Trophoblast cell (in vitro differentiated cells and primary cell): ENCODE results near the gene PCNT.

ENCODE experiments used
- DNase-seq, 2 donors: peaks; one replicate each; pipeline ENCODE4 v3.0.0-alpha.2; 2016
- H2AFZ ChIP-seq: 2 replicates; pipeline ENCODE4 v1.6.1; 2013; ENCODE audit warnings: low read length, moderate library complexity, mild to moderate bottlenecking; ENCODE audit not compliant: insufficient read depth, poor library complexity
- H2AK5ac ChIP-seq: 2 replicates; pipeline ENCODE4 v1.6.1; 2013; ENCODE audit warnings: mild to moderate bottlenecking, low read length
- H2BK120ac ChIP-seq: 2 replicates; pipeline ENCODE4 v1.6.1; 2013; ENCODE audit warnings: low read length, mild to moderate bottlenecking, moderate library complexity; ENCODE audit not compliant: insufficient read depth, poor library complexity
- H2BK12ac ChIP-seq: 2 replicates; pipeline ENCODE4 v1.6.1; 2013; ENCODE audit warnings: mild to moderate bottlenecking, low read length, moderate library complexity
- H2BK5ac ChIP-seq: 2 replicates; pipeline ENCODE4 v1.6.1; 2013; ENCODE audit warnings: low read length, low read depth, moderate library complexity, mild to moderate bottlenecking; ENCODE audit not compliant: poor library complexity
- H3K14ac ChIP-seq: 2 replicates; pipeline ENCODE4 v1.6.1; 2013; ENCODE audit warnings: mild to moderate bottlenecking, low read length
- H3K18ac ChIP-seq: 2 replicates; pipeline ENCODE4 v1.6.1; 2013; ENCODE audit warnings: mild to moderate bottlenecking, low read length
- H3K23ac ChIP-seq: 2 replicates; pipeline ENCODE4 v1.6.1; 2013; ENCODE audit warnings: low read length
- H3K27ac ChIP-seq: 2 replicates; pipeline ENCODE4 v1.5.1; 2013; ENCODE audit warnings: low read depth, mild to moderate bottlenecking, inconsistent platforms, low read length, moderate library complexity
- H3K27me3 ChIP-seq: 2 replicates; pipeline ENCODE4 v1.6.1; 2013; ENCODE audit warnings: inconsistent platforms, mild to moderate bottlenecking, low read length, moderate library complexity; ENCODE audit not compliant: insufficient read depth
- H3K36me3 ChIP-seq, 2 experiments: 1 replicate in 1 of 2; 2 replicates in 1 of 2; pipeline ENCODE4 v1.6.1; 2013; ENCODE audit warnings: low read length in 2 of 2, mild to moderate bottlenecking in 2 of 2, moderate library complexity in 1 of 2; ENCODE audit not compliant: insufficient read depth in 2 of 2, control insufficient read depth in 1 of 2
- H3K4ac ChIP-seq: 2 replicates; pipeline ENCODE4 v1.6.1; 2013; ENCODE audit warnings: low read depth, mild to moderate bottlenecking, low read length, moderate library complexity
- H3K4me1 ChIP-seq, 2 experiments: 1 replicate in 1 of 2; 2 replicates in 1 of 2; pipeline ENCODE4 v1.6.1; 2013; ENCODE audit warnings: low read length in 2 of 2, mild to moderate bottlenecking in 2 of 2, moderate library complexity in 1 of 2; ENCODE audit not compliant: insufficient read depth in 2 of 2, control insufficient read depth in 1 of 2
- H3K4me2 ChIP-seq: 2 replicates; pipeline ENCODE4 v1.6.1; 2013; ENCODE audit warnings: inconsistent platforms, mild to moderate bottlenecking, low read length, moderate library complexity
- H3K4me3 ChIP-seq: 2 replicates; pipeline ENCODE4 v1.5.1; 2013; ENCODE audit warnings: mild to moderate bottlenecking, low read depth, low read length, inconsistent platforms
- H3K79me1 ChIP-seq: one replicate; pipeline ENCODE4 v1.6.1; 2013; ENCODE audit warnings: low read length
- H3K79me2 ChIP-seq: 2 replicates; pipeline ENCODE4 v1.6.1; 2013; ENCODE audit warnings: low read length, mild to moderate bottlenecking; ENCODE audit not compliant: control insufficient read depth, insufficient read depth, poor library complexity
- H3K9ac ChIP-seq: 2 replicates; pipeline ENCODE4 v1.6.1; 2013; ENCODE audit warnings: mild to moderate bottlenecking, low read length
- H3K9me3 ChIP-seq: 2 replicates; pipeline ENCODE4 v1.6.1; 2013; ENCODE audit warnings: low read depth, mild to moderate bottlenecking, control low read depth, inconsistent platforms, low read length; ENCODE audit not compliant: insufficient read depth
- H4K12ac ChIP-seq: 2 replicates; pipeline ENCODE4 v1.6.1; 2013; ENCODE audit warnings: low read depth, mild to moderate bottlenecking, low read length, moderate library complexity
- H4K8ac ChIP-seq: 2 replicates; pipeline ENCODE4 v1.6.1; 2013; ENCODE audit warnings: low read depth, mild to moderate bottlenecking, low read length, moderate library complexity
- H4K91ac ChIP-seq: one replicate; pipeline ENCODE4 v1.6.1; 2013; ENCODE audit warnings: low read depth, mild to moderate bottlenecking, low read length, moderate library complexity
- WGBS: extraction: QIAGEN DNeasy Blood & Tissue Kit; methylation state at CpG from one replicate; pipeline ENCODE4 v1.1.7; 2013; ENCODE audit warnings: missing lambda C conversion rate; ENCODE audit not compliant: insufficient read length, insufficient coverage; ENCODE audit errors: extremely low coverage; 5-methylcytosine and 5-hydroxymethylcytosine counted together

The PCNT gene

DNA sequence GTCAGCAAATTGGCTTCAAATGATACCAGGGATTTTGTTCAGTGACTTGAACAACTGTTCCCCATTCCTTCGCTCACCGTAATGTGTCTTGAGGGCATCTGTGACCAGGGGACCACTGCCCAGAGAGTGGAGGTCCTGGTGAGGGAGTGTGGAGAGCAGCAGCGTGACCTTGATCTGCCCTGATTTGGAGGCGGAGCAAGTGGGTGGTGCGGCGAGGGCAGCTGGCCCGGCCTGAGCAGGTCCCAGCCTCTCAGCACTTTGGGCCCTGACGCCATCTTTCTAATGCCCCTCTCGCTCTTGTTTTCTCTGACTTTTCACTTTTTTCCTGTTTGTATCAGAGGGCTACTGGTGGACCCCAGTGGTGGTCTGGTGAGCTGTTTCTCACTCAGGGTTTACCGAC lies 165.8 kb downstream of the PCNT start:
- Histone ChIP-seq H3K4me1 (no peaks in the 10 kb centered on the region), H4K91ac (no peak overlapping the region), H3K79me1 (no peaks in the 10 kb centered on the region), H3K14ac (no peak overlapping the region), H3K23ac (no peak overlapping the region), H3K18ac (no peak overlapping the region), H3K4ac (no peak overlapping the region), H3K9ac (no peak overlapping the region), H3K27me3 (no peaks in the 10 kb centered on the region), H3K27ac (no peak overlapping the region), H3K36me3 (peaks cover 12 to 19% of the 10 kb centered on the region in 2 experiments), H2BK120ac (no peak overlapping the region), H3K9me3 (peaks cover 2% of the 10 kb centered on the region), H4K8ac (no peak overlapping the region), H4K12ac (no peak overlapping the region), H3K79me2 (no peaks in the 10 kb centered on the region), H3K4me3 (no peak overlapping the region), H2BK12ac (no peak overlapping the region), H2AFZ (no peak overlapping the region), H2AK5ac (no peak overlapping the region), H3K4me2 (no peak overlapping the region), H2BK5ac (no peak overlapping the region)
- WGBS, result no CpG with 5 or more reads among the region's 10 CpGs
- no peak for DNase-seq

DNA sequence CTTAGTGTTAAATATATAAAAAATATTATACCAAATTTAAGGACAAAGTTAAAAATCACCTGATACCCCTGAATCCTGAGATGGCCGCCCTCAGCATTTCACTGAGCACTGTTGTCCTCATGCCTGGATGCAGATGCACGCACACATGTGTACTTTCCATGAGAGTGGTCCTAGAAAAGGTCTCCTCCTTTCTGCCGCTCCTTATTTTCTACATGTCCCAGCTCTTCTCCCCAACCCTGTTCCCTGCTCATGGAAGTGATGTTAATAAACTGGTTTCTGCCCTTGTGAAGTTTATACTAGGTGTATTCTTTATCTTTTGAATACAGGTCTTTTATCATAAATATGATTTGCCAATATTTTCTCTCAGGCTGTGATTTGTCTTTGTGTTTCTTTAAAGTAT lies 167.6 kb downstream of the PCNT start:
- peaks cover 2% of the 10 kb centered on the region for H3K9me3 ChIP-seq
- no peak overlapping the region for H4K8ac ChIP-seq
- H3K4me2 ChIP-seq, result no peak overlapping the region
- WGBS, result no CpG with 5 or more reads among the region's 3 CpGs
- no peak overlapping the region for H4K91ac ChIP-seq
- no peaks in the 10 kb centered on the region for H3K79me1 ChIP-seq
- H3K23ac ChIP-seq, result no peak overlapping the region
- H3K36me3 ChIP-seq, result peaks cover 14 to 16% of the 10 kb centered on the region in 2 experiments
- H2AFZ ChIP-seq, result no peak overlapping the region
- H3K9ac ChIP-seq, result no peak overlapping the region
- DNase-seq, result no peak
- H4K12ac ChIP-seq, result no peak overlapping the region
- H3K27me3 ChIP-seq, result no peaks in the 10 kb centered on the region
- H3K14ac ChIP-seq, result no peak overlapping the region
- H2BK120ac ChIP-seq, result no peak overlapping the region
- no peaks in the 10 kb centered on the region for H3K79me2 ChIP-seq
- H2BK12ac ChIP-seq, result no peak overlapping the region
- no peak overlapping the region for H3K27ac ChIP-seq
- no peaks in the 10 kb centered on the region for H3K4me1 ChIP-seq
- no peak overlapping the region for H2AK5ac ChIP-seq
- no peak overlapping the region for H3K4ac ChIP-seq
- H2BK5ac ChIP-seq, result no peak overlapping the region
- no peak overlapping the region for H3K18ac ChIP-seq
- H3K4me3 ChIP-seq, result no peak overlapping the region

- WGBS, result no CpG with 5 or more reads among the region's 5 CpGs
- peaks cover 14 to 18% of the 10 kb centered on the region in 2 experiments for H3K36me3 ChIP-seq
- no peak overlapping the region for H2AFZ ChIP-seq
- H4K91ac ChIP-seq, result no peak overlapping the region
- DNase-seq, result peak; percentile 77 to 78
- H3K4me3 ChIP-seq, result no peak overlapping the region
- no peak overlapping the region for H3K4ac ChIP-seq
- no peak overlapping the region for H3K9ac ChIP-seq
- H2AK5ac ChIP-seq, result no peak overlapping the region
- H3K9me3 ChIP-seq, result peaks cover 2% of the 10 kb centered on the region
- H3K23ac ChIP-seq, result no peak overlapping the region
- H3K79me1 ChIP-seq, result no peaks in the 10 kb centered on the region
- H2BK12ac ChIP-seq, result no peak overlapping the region
- H3K4me2 ChIP-seq, result no peak overlapping the region
- no peak overlapping the region for H3K14ac ChIP-seq
- H2BK5ac ChIP-seq, result no peak overlapping the region
- H3K4me1 ChIP-seq, result no peaks in the 10 kb centered on the region
- no peak overlapping the region for H4K12ac ChIP-seq
- no peak overlapping the region for H4K8ac ChIP-seq
- H3K18ac ChIP-seq, result no peak overlapping the region
- no peaks in the 10 kb centered on the region for H3K27me3 ChIP-seq
- no peaks in the 10 kb centered on the region for H3K79me2 ChIP-seq
- no peak overlapping the region for H3K27ac ChIP-seq
- no peak overlapping the region for H2BK120ac ChIP-seq
These were observed 168.9 kb downstream of the PCNT start for GRCh38 chr21:46492851-46493250.

- Histone ChIP-seq H3K18ac (no peak overlapping the region), H2AK5ac (no peak overlapping the region), H3K27me3 (no peaks in the 10 kb centered on the region), H3K9ac (no peak overlapping the region), H3K4me1 (no peaks in the 10 kb centered on the region), H3K36me3 (peaks cover 24 to 28% of the 10 kb centered on the region in 2 experiments), H4K91ac (no peak overlapping the region), H4K12ac (no peak overlapping the region), H3K23ac (no peak overlapping the region), H2BK5ac (no peak overlapping the region), H4K8ac (no peak overlapping the region), H2BK120ac (no peak overlapping the region), H3K4me2 (no peak overlapping the region), H2AFZ (no peak overlapping the region), H3K4ac (no peak overlapping the region), H3K79me1 (no peaks in the 10 kb centered on the region), H3K9me3 (peaks cover 2% of the 10 kb centered on the region), H3K14ac (no peak overlapping the region), H3K27ac (no peak overlapping the region), H3K79me2 (no peaks in the 10 kb centered on the region), H2BK12ac (no peak overlapping the region), H3K4me3 (no peak overlapping the region)
- no CpG with 5 or more reads among the region's 6 CpGs for whole genome bisulfite sequencing
- DNase-seq, result no peak
These were observed 169.9 kb downstream of the PCNT start for GRCh38 chr21:46493828-46494227.
